Activated CD8-positive, alpha-beta memory T cell treated with anti-CD3 and anti-CD28 coated beads for 1 hour (primary cell): ENCODE data around the gene UGGT2.

ENCODE experiments used
- DNase-seq, 2 donors: peaks; one replicate each; pipeline ENCODE4 v3.0.0-alpha.2; 2020; ENCODE audit warnings: low read depth in 1 of 2; ENCODE audit errors: extremely low read depth in 1 of 2

The UGGT2 gene

DNA sequence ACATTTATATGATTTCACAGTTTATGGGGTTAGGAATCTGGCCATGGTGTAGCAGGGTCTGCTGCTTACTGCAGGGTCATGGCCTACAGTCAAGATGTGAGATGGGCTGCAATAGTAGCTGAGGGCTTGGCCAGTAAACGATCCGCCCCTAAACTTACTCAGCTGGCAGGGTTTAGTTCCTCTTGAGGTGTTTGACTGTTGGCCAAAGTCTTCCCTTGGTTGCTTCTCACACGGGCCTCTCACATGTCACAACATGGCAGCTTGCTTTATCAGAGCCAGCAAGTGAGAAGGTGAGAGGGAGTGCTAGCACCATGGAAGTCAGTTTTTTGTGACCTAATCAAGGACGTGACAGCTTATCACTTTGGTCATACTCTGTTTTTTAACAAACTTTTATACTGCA is 299.1 kb downstream of the UGGT2 start:
- no peak for DNase-seq

DNA sequence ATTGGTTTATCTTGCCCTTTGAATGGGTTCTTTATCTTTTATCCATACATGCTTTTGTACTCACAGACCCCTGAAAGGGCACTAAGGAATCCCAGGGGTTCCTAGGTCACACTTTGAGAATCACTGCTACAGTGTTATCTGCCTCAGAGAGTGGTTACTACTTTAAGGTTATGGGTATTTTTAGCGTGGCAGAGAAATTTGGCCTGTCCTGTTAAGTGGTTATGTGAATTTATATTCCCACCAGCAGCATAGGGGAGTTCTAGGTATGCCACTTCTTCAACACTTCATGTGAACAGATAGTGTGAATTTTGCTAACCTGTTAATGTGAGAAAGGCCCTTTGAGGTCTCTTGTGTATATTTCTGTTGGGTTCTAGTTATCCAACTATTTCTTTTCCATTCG is 300.5 kb downstream of the UGGT2 start:
- no peak for DNase-seq
